PFSK-1 (cell line): ENCODE measurements around the gene DNAJC10.

Experiments used
- FOXP2 ChIP-seq: optimal IDR thresholded peaks from 2 replicates; pipeline ENCODE3; 2011; ENCODE audit warnings: borderline replicate concordance, control low read depth, inconsistent platforms; ENCODE audit not compliant: insufficient read depth; ENCODE audit errors: extremely low read length, extremely low read depth
- POLR2AphosphoS5 ChIP-seq: IDR thresholded peaks from 2 replicates; pipeline ENCODE4 v1.6.1; 2012; ENCODE audit warnings: low read depth, mild to moderate bottlenecking, control low read depth, low read length, moderate library complexity
- REST ChIP-seq, 2 experiments: IDR thresholded peaks; 2 replicates each; pipeline versions ENCODE4 v1.6.1 to v1.8.0; 2011 to 2012; ENCODE audit warnings: low read depth in 2 of 2, low read length in 2 of 2, control low read depth in 1 of 2, inconsistent platforms in 1 of 2, mild to moderate bottlenecking in 1 of 2, moderate library complexity in 1 of 2; ENCODE audit not compliant: insufficient read depth in 1 of 2
- SIN3A ChIP-seq: IDR thresholded peaks from 2 replicates; pipeline ENCODE4 v1.6.1; 2012; ENCODE audit warnings: mild to moderate bottlenecking, low read length, moderate library complexity, borderline replicate concordance; ENCODE audit not compliant: insufficient read depth
- TAF1 ChIP-seq: IDR thresholded peaks from 2 replicates; pipeline ENCODE4 v1.6.1; 2012; ENCODE audit warnings: low read length, control low read depth, borderline replicate concordance; ENCODE audit not compliant: insufficient read depth

The DNAJC10 gene

GRCh38 chr2:182745061-182745460, 29.0 kb downstream of the DNAJC10 start:
- TF ChIP-seq TAF1 (no peak), SIN3A (no peak), FOXP2 (no peak), REST (IDR thresholded peaks at IDR 0.05; ENCODE audit: insufficient read depth in 1 of 2, low read depth in 2 of 2, low read length in 2 of 2) (no peak)

GRCh38 chr2:182754231-182754630, 38.2 kb downstream of the DNAJC10 start:
- TF ChIP-seq FOXP2 (no peak), REST (IDR thresholded peaks at IDR 0.05; ENCODE audit: insufficient read depth in 1 of 2, low read depth in 2 of 2, low read length in 2 of 2) (no peak), SIN3A (no peak), POLR2AphosphoS5 (no peak), TAF1 (no peak)

GRCh38 chr2:182758379-182758778, 42.3 kb downstream of the DNAJC10 start:
- TF ChIP-seq FOXP2 (no peak), POLR2AphosphoS5 (no peak), REST (IDR thresholded peaks at IDR 0.05; ENCODE audit: insufficient read depth in 1 of 2, low read depth in 2 of 2, low read length in 2 of 2) (no peak), TAF1 (no peak), SIN3A (no peak)

- no peak for TF ChIP-seq FOXP2
- no peak for TF ChIP-seq REST (IDR thresholded peaks at IDR 0.05; ENCODE audit: insufficient read depth in 1 of 2, low read depth in 2 of 2, low read length in 2 of 2)
- TF ChIP-seq POLR2AphosphoS5: no peak
- TF ChIP-seq SIN3A: no peak
- TF ChIP-seq TAF1: no peak
These were observed 45.8 kb downstream of the DNAJC10 start for GRCh38 chr2:182761903-182762302.
